H1 (cell line): ENCODE data around the gene DBH. TPM values are rescaled to one million over a fixed set of nuclear protein-coding genes. Genes with fewer than 3 reads are reported as not detected.

Experiments used
- CTCF ChIA-PET: fragments of 300-600 bp; sonication (Branson Sonifier 250); formaldehyde crosslinking; loops from one replicate; lab custom pipeline; 2021; ENCODE audit not compliant: partially characterized antibody; lab: Charles Lee
- POLR2A ChIA-PET: fragments of 300-600 bp; sonication (Branson Sonifier 250); formaldehyde crosslinking; loops from one replicate; lab custom pipeline; 2021; ENCODE audit warnings: inconsistent platforms; ENCODE audit not compliant: partially characterized antibody; lab: Charles Lee
- DNase-seq, 2 experiments: peaks; one replicate each; pipeline versions ENCODE4 v3.0.0 to v3.0.0-alpha.2; 2010 to 2022; ENCODE audit warnings: low spot score in 2 of 2, low read depth in 1 of 2, mixed read lengths in 1 of 2
- FAIRE-seq: peaks from 2 replicates; lab custom pipeline; 2011; peaks lifted over from hg19 to GRCh38; lab: Jason Lieb, UNC
- H2AFZ ChIP-seq: 2 replicates; pipeline ENCODE4 v1.8.1; 2012; ENCODE audit warnings: low read length, inconsistent platforms
- H2AK5ac ChIP-seq: 2 replicates; pipeline ENCODE4 v1.6.1; 2013; ENCODE audit warnings: low read depth, low read length
- H2BK120ac ChIP-seq: replicated peaks from 2 replicates; pipeline ENCODE3; 2013; ENCODE audit warnings: low read depth, low read length, inconsistent platforms
- H2BK12ac ChIP-seq: 2 replicates; pipeline ENCODE4 v1.6.1; 2013; ENCODE audit warnings: low read depth, low read length
- H2BK15ac ChIP-seq: 2 replicates; pipeline ENCODE4 v1.6.1; 2013; ENCODE audit warnings: low read length
- H2BK20ac ChIP-seq: 2 replicates; pipeline ENCODE4 v1.6.1; 2013; ENCODE audit warnings: low read length
- H2BK5ac ChIP-seq: 2 replicates; pipeline ENCODE4 v1.6.1; 2013; ENCODE audit warnings: low read depth, low read length
- H3K14ac ChIP-seq: 2 replicates; pipeline ENCODE4 v1.6.1; 2013; ENCODE audit warnings: inconsistent platforms; ENCODE audit not compliant: insufficient read length
- H3K18ac ChIP-seq: 2 replicates; pipeline ENCODE4 v1.6.1; 2013; ENCODE audit warnings: low read length; ENCODE audit errors: extremely low read depth
- H3K23ac ChIP-seq: 2 replicates; pipeline ENCODE4 v1.6.1; 2013; ENCODE audit warnings: inconsistent platforms; ENCODE audit not compliant: insufficient read length
- H3K23me2 ChIP-seq: 2 replicates; pipeline ENCODE4 v1.6.1; 2013; ENCODE audit warnings: low read depth, low read length
- H3K27ac ChIP-seq: 2 replicates; pipeline ENCODE4 v1.6.1; 2011; ENCODE audit warnings: low read depth, low read length, inconsistent platforms
- H3K27me3 ChIP-seq, 4 experiments: replicated peaks in 1 of 4; 1 replicate in 1 of 4; 2 replicates in 3 of 4; pipeline versions ENCODE4 v1.6.1 to v1.8.1; 2011 to 2013; ENCODE audit warnings: low read length in 3 of 4, mild to moderate bottlenecking in 3 of 4, inconsistent platforms in 2 of 4, mixed read lengths in 2 of 4, moderate library complexity in 1 of 4; ENCODE audit not compliant: control insufficient read depth in 3 of 4, insufficient read depth in 3 of 4; ENCODE audit errors: extremely low read depth in 1 of 4
- H3K36me3 ChIP-seq, 4 experiments: 2 replicates each; pipeline versions ENCODE4 v1.6.1 to v1.8.1; 2011 to 2013; ENCODE audit warnings: mild to moderate bottlenecking in 4 of 4, low read length in 3 of 4, moderate library complexity in 2 of 4, control low read depth in 1 of 4, inconsistent platforms in 1 of 4; ENCODE audit not compliant: insufficient read depth in 4 of 4, control insufficient read depth in 2 of 4
- H3K4ac ChIP-seq: replicated peaks from 2 replicates; pipeline ENCODE3; 2013; ENCODE audit warnings: low read length, low read depth, mixed read lengths, inconsistent platforms; ENCODE audit not compliant: insufficient read length
- H3K4me1 ChIP-seq, 4 experiments: replicated peaks in 1 of 4; 1 replicate in 1 of 4; 2 replicates in 3 of 4; pipeline versions ENCODE4 v1.6.1 to v1.8.1; 2011 to 2013; ENCODE audit warnings: low read length in 3 of 4, inconsistent platforms in 2 of 4, mixed read lengths in 1 of 4; ENCODE audit not compliant: insufficient read depth in 4 of 4, control insufficient read depth in 3 of 4
- H3K4me2 ChIP-seq, 2 experiments: 2 replicates each; pipeline versions ENCODE4 v1.6.1 to v1.8.1; 2011 to 2013; ENCODE audit warnings: low read depth in 2 of 2, low read length in 2 of 2, control low read depth in 1 of 2, inconsistent platforms in 1 of 2, mild to moderate bottlenecking in 1 of 2; ENCODE audit not compliant: insufficient read depth in 1 of 2
- H3K4me3 ChIP-seq, 4 experiments: fragments of 200-600, 300-600 bp in 1 of 4; sonication (generic), shearing (Covaris generic), sonication (Bioruptor Twin) in 1 of 4; 2 replicates each; pipeline versions ENCODE4 v1.5.1 to v1.8.1; 2011 to 2016; ENCODE audit warnings: low read length in 4 of 4, low read depth in 3 of 4, control low read depth in 2 of 4, inconsistent platforms in 2 of 4, mild to moderate bottlenecking in 2 of 4, mixed read lengths in 1 of 4, moderate library complexity in 1 of 4; ENCODE audit not compliant: insufficient read depth in 2 of 4; ENCODE audit errors: extremely low read depth in 1 of 4
- H3K56ac ChIP-seq: replicated peaks from 2 replicates; pipeline ENCODE3; 2013; ENCODE audit warnings: low read depth, mild to moderate bottlenecking, mixed read lengths, low read length, inconsistent platforms; ENCODE audit not compliant: insufficient read length
- H3K79me1 ChIP-seq: 2 replicates; pipeline ENCODE4 v1.6.1; 2013; ENCODE audit warnings: low read depth, low read length, control low read depth
- H3K79me2 ChIP-seq, 2 experiments: 2 replicates each; pipeline versions ENCODE4 v1.6.1 to v1.8.1; 2012 to 2013; ENCODE audit warnings: low read length in 2 of 2, mild to moderate bottlenecking in 2 of 2, inconsistent platforms in 1 of 2; ENCODE audit not compliant: insufficient read depth in 2 of 2, control insufficient read depth in 1 of 2
- H3K9ac ChIP-seq, 4 experiments: replicated peaks in 1 of 4; 1 replicate in 1 of 4; 2 replicates in 3 of 4; pipeline versions ENCODE4 v1.6.1 to v1.8.1; 2011 to 2013; ENCODE audit warnings: low read depth in 3 of 4, low read length in 3 of 4, control low read depth in 2 of 4, mild to moderate bottlenecking in 2 of 4, moderate library complexity in 2 of 4, inconsistent platforms in 1 of 4; ENCODE audit errors: extremely low read depth in 1 of 4
- H3K9me3 ChIP-seq, 2 experiments: 2 replicates each; pipeline versions ENCODE4 v1.6.1 to v1.8.1; 2012 to 2013; ENCODE audit warnings: mild to moderate bottlenecking in 2 of 2, moderate library complexity in 2 of 2, control low read depth in 1 of 2, inconsistent platforms in 1 of 2, low read depth in 1 of 2, low read length in 1 of 2, mixed read lengths in 1 of 2; ENCODE audit not compliant: insufficient read depth in 2 of 2
- H4K20me1 ChIP-seq, 2 experiments: replicated peaks in 1 of 2; 2 replicates each; pipeline versions ENCODE3 to v1.8.1; 2011 to 2013; ENCODE audit warnings: inconsistent platforms in 2 of 2, low read length in 2 of 2, mild to moderate bottlenecking in 1 of 2; ENCODE audit not compliant: insufficient read depth in 2 of 2, control insufficient read depth in 1 of 2
- H4K5ac ChIP-seq: 2 replicates; pipeline ENCODE4 v1.6.1; 2013; ENCODE audit warnings: low read length, low read depth, mixed read lengths, inconsistent platforms; ENCODE audit not compliant: insufficient read length
- H4K8ac ChIP-seq: 2 replicates; pipeline ENCODE4 v1.8.0; 2013; ENCODE audit warnings: mild to moderate bottlenecking, moderate library complexity, low read length, inconsistent platforms; ENCODE audit not compliant: insufficient read depth; ENCODE audit errors: extremely low read depth
- H4K91ac ChIP-seq: replicated peaks from 2 replicates; pipeline ENCODE3; 2013; ENCODE audit warnings: low read length, mixed read lengths, inconsistent platforms; ENCODE audit not compliant: insufficient read length
- BCL11A ChIP-seq, 2 experiments: IDR thresholded peaks; one replicate each; pipeline ENCODE4 v1.6.1; 2011; ENCODE audit warnings: low read depth in 2 of 2, low read length in 2 of 2, mild to moderate bottlenecking in 2 of 2
- CEBPB ChIP-seq: IDR thresholded peaks from 2 replicates; pipeline ENCODE4 v1.6.1; 2012; ENCODE audit warnings: low read depth, low read length
- USF2 ChIP-seq: IDR thresholded peaks from 2 replicates; pipeline ENCODE4 v1.6.1; 2011; ENCODE audit warnings: low read length, improper control_type of control experiment
- YY1 ChIP-seq: IDR thresholded peaks from 2 replicates; pipeline ENCODE4 v1.6.1; 2011; ENCODE audit warnings: low read depth, mild to moderate bottlenecking, low read length
- WGBS, 2 experiments: shearing (Covaris generic) in 1 of 2; methylation state at CpG; one replicate each; pipeline versions ENCODE4 v1.1.6 to v1.1.7; 2013 to 2015; ENCODE audit warnings: low lambda C conversion rate in 2 of 2, mixed read lengths in 2 of 2, inconsistent platforms in 1 of 2, low coverage in 1 of 2, missing lambda C conversion rate in 1 of 2; ENCODE audit not compliant: insufficient replicate concordance in 2 of 2, insufficient coverage in 1 of 2, insufficient read length in 1 of 2; ENCODE audit errors: extremely low coverage in 1 of 2, missing lambda C conversion rate in 1 of 2; 5-methylcytosine and 5-hydroxymethylcytosine counted together
- polyA plus RNA-seq, 7 experiments: library from polyadenylated mRNA; depleted of rRNA in 3 of 7; stranded (reverse) in 5 of 7; unstranded in 2 of 7; fragments of >200 nt in 5 of 7; fragments of 200-250 nt in 2 of 7; gene quantifications; 1 replicate in 5 of 7; 2 replicates in 1 of 7; 4 replicates in 1 of 7; pipeline versions ENCODE4 v1.2.1 to v1.2.3, GENCODE V29; 2011 to 2013; ENCODE audit warnings: missing spikeins in 2 of 7, mixed read lengths in 2 of 7
- total RNA-seq: library from RNA; stranded (reverse); fragmentation: NEBNext Ultra II Directional; extraction: Animal tissue kit (Norgen Biotek cat#: 25700); gene quantifications from 2 replicates; pipeline ENCODE4 v1.2.1, GENCODE V29; 2021

The DBH gene
- total and polyA plus RNA-seq, 2 of the 8 experiments (the other 6 are each of a cell fraction or from before 2014, with no cell fraction given), result 0.18 TPM; not detected in 1

- no peak for FAIRE-seq
- no peak for TF ChIP-seq YY1
- no peak for TF ChIP-seq CEBPB
- no peak for TF ChIP-seq USF2
- no peak for TF ChIP-seq BCL11A (IDR thresholded peaks at IDR 0.05; ENCODE audit: low read depth in 2 of 2, low read length in 2 of 2)
Measured at GRCh38 chr9:133640580-133641395, 4.6 kb downstream of the DBH start.

More at GRCh38 chr9:133640580-133641395, 4.6 kb downstream of the DBH start:
- no peak overlapping the region for H2AK5ac ChIP-seq
- no peaks in the 10 kb centered on the region for H3K79me1 ChIP-seq
- H3K4me3 ChIP-seq, result no peak overlapping the region
- peaks cover 0 to 2% of the 10 kb centered on the region in 2 experiments for H4K20me1 ChIP-seq
- CTCF ChIA-PET, result interaction anchor here (0.7 to 3.3 kb wide), 4 partner anchors 12 to 30 kb away, joined by 4 to 14 read pairs (median 4); no protein-coding TSS in a partner anchor
- no peak overlapping the region for H2BK15ac ChIP-seq
- H3K27ac ChIP-seq, result no peak overlapping the region
- H4K91ac ChIP-seq, result no peak overlapping the region
- H3K56ac ChIP-seq, result no peak overlapping the region
- H3K23ac ChIP-seq, result no peak overlapping the region
- no peak overlapping the region for H4K5ac ChIP-seq
- H3K79me2 ChIP-seq, result no peaks in the 10 kb centered on the region
- no peaks in the 10 kb centered on the region for H3K9me3 ChIP-seq
- peaks cover 0 to 10% (median 7%) of the 10 kb centered on the region in 4 experiments; a peak in 6 of 7 replicates for H3K4me1 ChIP-seq
- H3K18ac ChIP-seq, result no peak overlapping the region
- no peaks in the 10 kb centered on the region; a peak in 1 of 7 replicates for H3K27me3 ChIP-seq
- H3K4ac ChIP-seq, result no peak overlapping the region
- H3K23me2 ChIP-seq, result 0 out of 2 replicates have a peak, but pooled peaks cover 1% of the 10 kb centered on the region
- H3K14ac ChIP-seq, result no peak overlapping the region
- H3K4me2 ChIP-seq, result no peak overlapping the region
- H2AFZ ChIP-seq, result no peak overlapping the region
- no peak overlapping the region for H4K8ac ChIP-seq
- no peak overlapping the region for H2BK20ac ChIP-seq
- POLR2A ChIA-PET, result interaction anchor here (0.7 kb wide), 1 partner anchor 12 kb away, joined by 3 read pairs; no protein-coding TSS in a partner anchor
- no peak overlapping the region for H2BK12ac ChIP-seq
- no peak for DNase-seq
- no peak overlapping the region for H2BK120ac ChIP-seq
- WGBS, 2 experiments, result 91% methylated on average over 13 of the region's 13 CpGs; no CpG with 5 or more reads in 1 of the 2 experiments
- H2BK5ac ChIP-seq, result no peak overlapping the region
- H3K36me3 ChIP-seq, result no peaks in the 10 kb centered on the region
- no peak overlapping the region for H3K9ac ChIP-seq
